ENCODE data around the gene U2SURP. TPM values are rescaled to one million over a fixed set of nuclear protein-coding genes. Genes with fewer than 3 reads are reported as not detected.
A peak's percentile ranks its signal among the peaks of the same experiment; 100 is the strongest.

The U2SURP gene
- total RNA-seq, 1 donor from 2014 or later: 75.8 TPM

GRCh38 chr3:142960322-142960850 lies 41.0 kb upstream of the U2SURP start:
- H3K4me3 ChIP-seq: no peak overlapping the region
- H3K27me3 ChIP-seq: peaks cover 51% of the 10 kb centered on the region
- H3K36me3 ChIP-seq: no peaks in the 10 kb centered on the region
- ATAC-seq: no peak
- no peak for TF ChIP-seq CTCF (IDR thresholded peaks at IDR 0.05)
- H3K27ac ChIP-seq: no peak overlapping the region
- intact Hi-C loops (cut with DNase I): no loop called here
- no peaks in the 10 kb centered on the region for H3K4me1 ChIP-seq
- no peaks in the 10 kb centered on the region for H3K9me3 ChIP-seq
- no peak for DNase-seq

- DNase-seq: no peak
- no peak for ATAC-seq
- intact Hi-C loops (cut with DNase I): no loop called here
- no peaks in the 10 kb centered on the region for H3K36me3 ChIP-seq
- peaks cover 58% of the 10 kb centered on the region for H3K27me3 ChIP-seq
- H3K27ac ChIP-seq: no peak overlapping the region
- no peak for TF ChIP-seq CTCF (IDR thresholded peaks at IDR 0.05)
- no peaks in the 10 kb centered on the region for H3K9me3 ChIP-seq
- H3K4me1 ChIP-seq: no peaks in the 10 kb centered on the region
- H3K4me3 ChIP-seq: no peak overlapping the region
These were observed 39.8 kb upstream of the U2SURP start for GRCh38 chr3:142961539-142961938.

- no peak for DNase-seq
- ATAC-seq: no peak
These were observed 39.2 kb upstream of the U2SURP start for GRCh38 chr3:142962175-142962519.

GRCh38 chr3:142962520-142963233 lies 38.7 kb upstream of the U2SURP start:
- no peaks in the 10 kb centered on the region for H3K4me1 ChIP-seq
- no peaks in the 10 kb centered on the region for H3K36me3 ChIP-seq
- H3K4me3 ChIP-seq: peak overlapping the region; percentile 49
- intact Hi-C loops (cut with DNase I): no loop called here
- H3K9me3 ChIP-seq: no peaks in the 10 kb centered on the region
- H3K27me3 ChIP-seq: peaks cover 60% of the 10 kb centered on the region
- no peak overlapping the region for H3K27ac ChIP-seq
- no peak for ATAC-seq
- DNase-seq: no peak
- no peak for TF ChIP-seq CTCF (IDR thresholded peaks at IDR 0.05)

More at GRCh38 chr3:142962175-142962519, 39.2 kb upstream of the U2SURP start:
- no peak overlapping the region for H3K27ac ChIP-seq
- no peak overlapping the region for H3K4me3 ChIP-seq
- intact Hi-C loops (cut with DNase I): no loop called here
- H3K27me3 ChIP-seq: peaks cover 60% of the 10 kb centered on the region
- TF ChIP-seq CTCF (IDR thresholded peaks at IDR 0.05): no peak
- no peaks in the 10 kb centered on the region for H3K36me3 ChIP-seq
- no peaks in the 10 kb centered on the region for H3K9me3 ChIP-seq
- no peaks in the 10 kb centered on the region for H3K4me1 ChIP-seq

GRCh38 chr3:142963234-142963515 lies 38.2 kb upstream of the U2SURP start:
- DNase-seq (no peak), ATAC-seq (no peak)
- Histone ChIP-seq H3K27me3 (peaks cover 60% of the 10 kb centered on the region), H3K4me1 (no peaks in the 10 kb centered on the region), H3K27ac (no peak overlapping the region), H3K36me3 (no peaks in the 10 kb centered on the region), H3K9me3 (no peaks in the 10 kb centered on the region), H3K4me3 (peak overlapping the region; percentile 49)
- TF ChIP-seq CTCF (IDR thresholded peaks at IDR 0.05): no peak
- intact Hi-C loops (cut with DNase I): no loop called here

Measured in upper lobe of right lung (tissue), 1 donor.